ENCODE data around the gene ANAPC5. TPM values are rescaled to one million over a fixed set of nuclear protein-coding genes. Genes with fewer than 3 reads are reported as not detected.
A peak's percentile ranks its signal among the peaks of the same experiment; 100 is the strongest.
"Not testable (repeated sequence)": the region's sequence is repeated elsewhere in the genome, so short reads cannot be mapped to it uniquely, and the experiment has no call there.

ANAPC5 gene
- total RNA-seq, 2 experiments from 2014 or later, result 130 to 138 TPM

GRCh38 chr12:121288158-121288845, 63.9 kb downstream of the ANAPC5 start:
- Mint-ChIP-seq H3K36me3 (peaks cover 7% of the 10 kb centered on the region), H3K4me1 (peaks cover 8% of the 10 kb centered on the region), H3K4me3 (no peak overlapping the region), H3K27ac (no peak overlapping the region), H3K27me3 (no peaks in the 10 kb centered on the region), H3K9me3 (no peaks in the 10 kb centered on the region)
- no peak for DNase-seq

- no peaks in the 10 kb centered on the region for H3K27me3 Mint-ChIP-seq
- peaks cover 7% of the 10 kb centered on the region for H3K4me1 Mint-ChIP-seq
- no peak overlapping the region for H3K27ac Mint-ChIP-seq
- H3K9me3 Mint-ChIP-seq, result no peaks in the 10 kb centered on the region
- peaks cover 6% of the 10 kb centered on the region for H3K36me3 Mint-ChIP-seq
- no peak overlapping the region for H3K4me3 Mint-ChIP-seq
- DNase-seq, result no peak
Measured at GRCh38 chr12:121287267-121287954, 64.8 kb downstream of the ANAPC5 start.

- Mint-ChIP-seq H3K36me3 (peaks cover 12% of the 10 kb centered on the region), H3K27me3 (no peaks in the 10 kb centered on the region), H3K9me3 (no peaks in the 10 kb centered on the region), H3K4me1 (peaks cover 8% of the 10 kb centered on the region), H3K27ac (no peak overlapping the region), H3K4me3 (no peak overlapping the region)
- no peak for DNase-seq
Measured at GRCh38 chr12:121285856-121286255, 66.4 kb downstream of the ANAPC5 start.

GRCh38 chr12:121284551-121285390, 67.4 kb downstream of the ANAPC5 start:
- peaks cover 8% of the 10 kb centered on the region for H3K4me1 Mint-ChIP-seq
- H3K36me3 Mint-ChIP-seq, result peaks cover 12% of the 10 kb centered on the region
- DNase-seq, result no peak
- no peak overlapping the region for H3K27ac Mint-ChIP-seq
- H3K27me3 Mint-ChIP-seq, result no peaks in the 10 kb centered on the region
- no peaks in the 10 kb centered on the region for H3K9me3 Mint-ChIP-seq
- H3K4me3 Mint-ChIP-seq, result no peak overlapping the region

- Mint-ChIP-seq H3K36me3 (peaks cover 12% of the 10 kb centered on the region), H3K9me3 (no peaks in the 10 kb centered on the region), H3K27me3 (no peaks in the 10 kb centered on the region), H3K4me1 (peaks cover 8% of the 10 kb centered on the region), H3K27ac (no peak overlapping the region), H3K4me3 (no peak overlapping the region)
- no peak for DNase-seq
Measured at GRCh38 chr12:121283841-121284240, 68.4 kb downstream of the ANAPC5 start.

- Mint-ChIP-seq H3K4me3 (no peak overlapping the region), H3K4me1 (peaks cover 5% of the 10 kb centered on the region), H3K36me3 (peaks cover 16% of the 10 kb centered on the region), H3K27ac (no peak overlapping the region), H3K9me3 (no peaks in the 10 kb centered on the region), H3K27me3 (no peaks in the 10 kb centered on the region)
- no peak for DNase-seq
Measured at GRCh38 chr12:121283388-121283787, 68.8 kb downstream of the ANAPC5 start.

GRCh38 chr12:121282910-121283309, 69.3 kb downstream of the ANAPC5 start:
- not testable (repeated sequence) for DNase-seq, H3K4me3 Mint-ChIP-seq, H3K4me1 Mint-ChIP-seq, H3K27ac Mint-ChIP-seq, H3K9me3 Mint-ChIP-seq, H3K27me3 Mint-ChIP-seq
- peaks cover 21% of the 10 kb centered on the region for H3K36me3 Mint-ChIP-seq

GRCh38 chr12:121282072-121282742, 70.0 kb downstream of the ANAPC5 start:
- Mint-ChIP-seq H3K9me3 (peaks cover 3% of the 10 kb centered on the region), H3K27ac (no peak overlapping the region), H3K4me3 (no peak overlapping the region), H3K36me3 (peaks cover 25% of the 10 kb centered on the region), H3K4me1 (peaks cover 5% of the 10 kb centered on the region), H3K27me3 (no peaks in the 10 kb centered on the region)
- DNase-seq, result no peak

- not testable (repeated sequence) for H3K27ac Mint-ChIP-seq, H3K9me3 Mint-ChIP-seq, DNase-seq, H3K27me3 Mint-ChIP-seq, H3K4me3 Mint-ChIP-seq, H3K4me1 Mint-ChIP-seq
- H3K36me3 Mint-ChIP-seq, result peaks cover 25% of the 10 kb centered on the region
Measured at GRCh38 chr12:121281116-121281515, 71.1 kb downstream of the ANAPC5 start.

- H3K9me3 Mint-ChIP-seq, H3K27me3 Mint-ChIP-seq, DNase-seq, H3K4me1 Mint-ChIP-seq, H3K27ac Mint-ChIP-seq, H3K4me3 Mint-ChIP-seq: not testable (repeated sequence)
- H3K36me3 Mint-ChIP-seq, result peaks cover 22% of the 10 kb centered on the region
Measured at GRCh38 chr12:121280531-121280930, 71.7 kb downstream of the ANAPC5 start.

- Mint-ChIP-seq H3K4me1 (peaks cover 10% of the 10 kb centered on the region), H3K27me3 (no peaks in the 10 kb centered on the region), H3K4me3 (no peak overlapping the region), H3K27ac (no peak overlapping the region), H3K36me3 (peaks cover 22% of the 10 kb centered on the region), H3K9me3 (peaks cover 3% of the 10 kb centered on the region)
- DNase-seq, result no peak
Measured at GRCh38 chr12:121279507-121279915, 72.7 kb downstream of the ANAPC5 start.

GRCh38 chr12:121279071-121279375, 73.2 kb downstream of the ANAPC5 start:
- Mint-ChIP-seq H3K36me3 (peaks cover 22% of the 10 kb centered on the region), H3K27me3 (no peaks in the 10 kb centered on the region)
- DNase-seq, result no peak

GRCh38 chr12:121278169-121279070, 73.8 kb downstream of the ANAPC5 start:
- DNase-seq, result no peak
- H3K4me1 Mint-ChIP-seq, result peaks cover 10% of the 10 kb centered on the region
- peaks cover 22% of the 10 kb centered on the region for H3K36me3 Mint-ChIP-seq
- H3K27ac Mint-ChIP-seq, result no peak overlapping the region
- H3K9me3 Mint-ChIP-seq, result peaks cover 3% of the 10 kb centered on the region
- H3K4me3 Mint-ChIP-seq, result no peak overlapping the region
- no peaks in the 10 kb centered on the region for H3K27me3 Mint-ChIP-seq

More at GRCh38 chr12:121279071-121279375, 73.2 kb downstream of the ANAPC5 start:
- Mint-ChIP-seq H3K4me3 (no peak overlapping the region), H3K27ac (no peak overlapping the region), H3K4me1 (peaks cover 10% of the 10 kb centered on the region), H3K9me3 (peaks cover 3% of the 10 kb centered on the region)

- Mint-ChIP-seq H3K9me3 (peaks cover 3% of the 10 kb centered on the region), H3K36me3 (peaks cover 27% of the 10 kb centered on the region), H3K4me1 (peaks cover 10% of the 10 kb centered on the region), H3K27ac (peak overlapping the region; percentile 21), H3K27me3 (no peaks in the 10 kb centered on the region), H3K4me3 (no peak overlapping the region)
- DNase-seq, result no peak
Measured at GRCh38 chr12:121277374-121277759, 74.8 kb downstream of the ANAPC5 start.
